ENCODE data around the gene CKM.

GRCh38 chr19:45345506-45345860 is 22.8 kb upstream of the CKM start:
- TF ChIP-seq, protein P1, sequence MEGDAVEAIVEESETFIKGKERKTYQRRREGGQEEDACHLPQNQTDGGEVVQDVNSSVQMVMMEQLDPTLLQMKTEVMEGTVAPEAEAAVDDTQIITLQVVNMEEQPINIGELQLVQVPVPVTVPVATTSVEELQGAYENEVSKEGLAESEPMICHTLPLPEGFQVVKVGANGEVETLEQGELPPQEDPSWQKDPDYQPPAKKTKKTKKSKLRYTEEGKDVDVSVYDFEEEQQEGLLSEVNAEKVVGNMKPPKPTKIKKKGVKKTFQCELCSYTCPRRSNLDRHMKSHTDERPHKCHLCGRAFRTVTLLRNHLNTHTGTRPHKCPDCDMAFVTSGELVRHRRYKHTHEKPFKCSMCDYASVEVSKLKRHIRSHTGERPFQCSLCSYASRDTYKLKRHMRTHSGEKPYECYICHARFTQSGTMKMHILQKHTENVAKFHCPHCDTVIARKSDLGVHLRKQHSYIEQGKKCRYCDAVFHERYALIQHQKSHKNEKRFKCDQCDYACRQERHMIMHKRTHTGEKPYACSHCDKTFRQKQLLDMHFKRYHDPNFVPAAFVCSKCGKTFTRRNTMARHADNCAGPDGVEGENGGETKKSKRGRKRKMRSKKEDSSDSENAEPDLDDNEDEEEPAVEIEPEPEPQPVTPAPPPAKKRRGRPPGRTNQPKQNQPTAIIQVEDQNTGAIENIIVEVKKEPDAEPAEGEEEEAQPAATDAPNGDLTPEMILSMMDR (IDR thresholded peaks at IDR 0.05): no peak
- TF ChIP-seq POLR2A (IDR thresholded peaks at IDR 0.05): no peak
